Activated CD8-positive, alpha-beta T cell treated with anti-CD3 and anti-CD28 coated beads for 36 hours (primary cell): Measurements from ENCODE around the gene FAM110D. TPM values are rescaled to one million over a fixed set of nuclear protein-coding genes. Genes with fewer than 3 reads are reported as not detected.

Experiments
- ATAC-seq: fragments of 200-7000 bp; cut with Tn5 transposase; one replicate; pipeline ENCODE4 v1.10.0; 2021; ENCODE audit warnings: mild to moderate bottlenecking, moderate library complexity
- CTCF ChIA-PET: fragments of 350-600 bp; sonication (Branson Sonifier 250); formaldehyde crosslinking; loops from one replicate; lab custom pipeline; 2021; ENCODE audit warnings: antibody characterized with exemption; lab: Charles Lee
- POLR2A ChIA-PET: fragments of 350-600 bp; sonication (Branson Sonifier 250); formaldehyde crosslinking; loops from one replicate; lab custom pipeline; 2021; ENCODE audit warnings: antibody characterized with exemption; lab: Charles Lee
- DNase-seq: peaks from one replicate; pipeline ENCODE4 v3.0.0-alpha.2; 2020
- H3K27ac Mint-ChIP-seq: one replicate; pipeline ENCODE4 v1.8.0; 2021; ENCODE audit warnings: mild to moderate bottlenecking, mixed read lengths
- H3K27me3 Mint-ChIP-seq: one replicate; pipeline ENCODE4 v1.8.0; 2021; ENCODE audit warnings: mixed read lengths
- H3K36me3 Mint-ChIP-seq: one replicate; pipeline ENCODE4 v1.8.0; 2021; ENCODE audit warnings: low read depth, mixed read lengths
- H3K4me1 Mint-ChIP-seq: one replicate; pipeline ENCODE4 v1.8.0; 2021; ENCODE audit warnings: low read depth, mixed read lengths
- H3K4me3 Mint-ChIP-seq: one replicate; pipeline ENCODE4 v1.8.0; 2021; ENCODE audit warnings: mild to moderate bottlenecking, moderate library complexity, mixed read lengths
- H3K9me3 Mint-ChIP-seq: one replicate; pipeline ENCODE4 v1.8.0; 2021; ENCODE audit warnings: mixed read lengths
- intact Hi-C: fragments of 100-400 bp; cut with micrococcal nuclease; formaldehyde crosslinking; loops from one replicate; pipeline ENCODE4 v1.10.0; 2022
- total RNA-seq, 2 experiments: library from RNA; stranded (reverse); gene quantifications; one replicate each; pipeline ENCODE4 v1.2.3, GENCODE V29; 2021
- TF ChIP-seq, protein P1 (sequence below): fragments of 200-600 bp; IDR thresholded peaks from one replicate; pipeline ENCODE4 v1.8.0; 2022; ENCODE audit warnings: antibody characterized with exemption, mild to moderate bottlenecking

The FAM110D gene
- total RNA-seq, 2 experiments from 2014 or later: not detected

- Mint-ChIP-seq H3K9me3 (no peaks in the 10 kb centered on the region), H3K27me3 (peaks cover 32% of the 10 kb centered on the region), H3K36me3 (no peaks in the 10 kb centered on the region), H3K27ac (no peak overlapping the region), H3K4me3 (no peak overlapping the region), H3K4me1 (peaks cover 7% of the 10 kb centered on the region)
- DNase-seq (no peak), ATAC-seq (no peak)
- ChIA-PET POLR2A (interaction anchor here (1.4 to 2.0 kb wide), 2 partner anchors 12 to 35 kb away, joined by 4 read pairs; partner anchors contain the start of gene ZNF593), CTCF (interaction anchor here (0.8 to 3.1 kb wide), 2 partner anchors 11 to 13 kb away, joined by 3 to 25 read pairs; partner anchors contain the start of gene ZNF593)
- TF ChIP-seq, protein P1, sequence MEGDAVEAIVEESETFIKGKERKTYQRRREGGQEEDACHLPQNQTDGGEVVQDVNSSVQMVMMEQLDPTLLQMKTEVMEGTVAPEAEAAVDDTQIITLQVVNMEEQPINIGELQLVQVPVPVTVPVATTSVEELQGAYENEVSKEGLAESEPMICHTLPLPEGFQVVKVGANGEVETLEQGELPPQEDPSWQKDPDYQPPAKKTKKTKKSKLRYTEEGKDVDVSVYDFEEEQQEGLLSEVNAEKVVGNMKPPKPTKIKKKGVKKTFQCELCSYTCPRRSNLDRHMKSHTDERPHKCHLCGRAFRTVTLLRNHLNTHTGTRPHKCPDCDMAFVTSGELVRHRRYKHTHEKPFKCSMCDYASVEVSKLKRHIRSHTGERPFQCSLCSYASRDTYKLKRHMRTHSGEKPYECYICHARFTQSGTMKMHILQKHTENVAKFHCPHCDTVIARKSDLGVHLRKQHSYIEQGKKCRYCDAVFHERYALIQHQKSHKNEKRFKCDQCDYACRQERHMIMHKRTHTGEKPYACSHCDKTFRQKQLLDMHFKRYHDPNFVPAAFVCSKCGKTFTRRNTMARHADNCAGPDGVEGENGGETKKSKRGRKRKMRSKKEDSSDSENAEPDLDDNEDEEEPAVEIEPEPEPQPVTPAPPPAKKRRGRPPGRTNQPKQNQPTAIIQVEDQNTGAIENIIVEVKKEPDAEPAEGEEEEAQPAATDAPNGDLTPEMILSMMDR: no peak
- intact Hi-C loops: no loop called here
These were observed 490 bp upstream of the FAM110D start for GRCh38 chr1:26158271-26158907.

GRCh38 chr1:26159743-26160039 lies 812 bp downstream of the FAM110D start:
- Mint-ChIP-seq H3K4me1 (peaks cover 8% of the 10 kb centered on the region), H3K9me3 (no peaks in the 10 kb centered on the region), H3K36me3 (no peaks in the 10 kb centered on the region), H3K27me3 (peaks cover 37% of the 10 kb centered on the region), H3K27ac (no peak overlapping the region), H3K4me3 (no peak overlapping the region)
- intact Hi-C loops: loop anchor here (5.0 kb wide), 1 partner anchor 73 kb away; the partner anchor contains the start of gene CEP85
- DNase-seq (no peak), ATAC-seq (no peak)
- TF ChIP-seq, protein P1: no peak
- CTCF ChIA-PET: no interaction called here
- POLR2A ChIA-PET: no interaction called here

DNA sequence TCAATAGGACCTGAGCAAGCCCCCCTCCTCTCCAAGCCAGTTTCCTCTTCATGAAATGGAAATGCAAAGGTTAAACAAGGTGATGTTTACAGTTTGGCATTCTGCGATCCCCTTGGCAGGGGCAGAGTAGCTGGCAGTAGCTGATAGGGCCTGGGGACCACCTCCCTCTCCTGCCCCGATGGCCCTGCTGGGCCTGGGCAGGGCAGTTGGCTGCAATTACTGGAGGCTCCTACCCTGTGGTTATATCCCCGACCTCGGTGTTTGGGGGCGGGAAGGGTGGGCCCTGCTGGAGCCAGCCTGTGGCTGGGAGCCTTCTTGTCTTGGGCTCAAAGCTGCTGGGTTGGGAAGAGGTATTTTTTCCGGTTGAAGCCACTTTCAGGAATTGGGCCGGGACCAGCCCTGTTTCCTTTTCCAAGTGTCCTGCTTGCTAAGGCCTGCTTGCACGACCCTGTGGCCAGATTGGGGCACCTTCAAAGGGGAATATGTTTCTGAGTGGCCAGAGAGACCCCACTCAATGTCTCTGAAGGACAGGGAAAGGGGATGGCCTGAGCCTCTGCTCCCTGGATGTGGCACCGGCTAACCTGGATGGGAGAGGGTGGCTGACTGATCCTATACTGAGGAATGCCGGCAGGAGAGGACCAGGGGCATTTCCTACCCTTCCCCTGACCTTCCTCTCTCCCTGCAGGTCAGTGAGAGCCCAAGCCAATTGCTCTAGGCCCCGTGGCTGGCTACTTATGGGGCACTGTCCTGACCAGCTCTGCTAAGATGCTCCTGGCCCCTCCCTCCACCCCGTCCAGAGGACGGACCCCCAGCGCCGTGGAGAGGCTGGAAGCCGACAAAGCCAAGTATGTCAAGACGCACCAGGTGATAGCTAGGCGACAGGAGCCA lies 1.9 kb downstream of the FAM110D start:
- Mint-ChIP-seq H3K4me1 (peaks cover 10% of the 10 kb centered on the region), H3K27me3 (peaks cover 31% of the 10 kb centered on the region), H3K4me3 (no peak overlapping the region), H3K36me3 (no peaks in the 10 kb centered on the region), H3K27ac (no peak overlapping the region), H3K9me3 (no peaks in the 10 kb centered on the region)
- intact Hi-C loops: loop anchor here (5.0 kb wide), 1 partner anchor 72 kb away; the partner anchor contains the start of gene CEP85
- TF ChIP-seq, protein P1: no peak
- DNase-seq (no peak), ATAC-seq (no peak)
- CTCF ChIA-PET: interaction anchor here (0.7 to 1.6 kb wide), 4 partner anchors 9 to 257 kb away, joined by 3 to 6 read pairs (median 4); partner anchors contain the start of genes CEP85 and ZNF593
- POLR2A ChIA-PET: no interaction called here

DNA sequence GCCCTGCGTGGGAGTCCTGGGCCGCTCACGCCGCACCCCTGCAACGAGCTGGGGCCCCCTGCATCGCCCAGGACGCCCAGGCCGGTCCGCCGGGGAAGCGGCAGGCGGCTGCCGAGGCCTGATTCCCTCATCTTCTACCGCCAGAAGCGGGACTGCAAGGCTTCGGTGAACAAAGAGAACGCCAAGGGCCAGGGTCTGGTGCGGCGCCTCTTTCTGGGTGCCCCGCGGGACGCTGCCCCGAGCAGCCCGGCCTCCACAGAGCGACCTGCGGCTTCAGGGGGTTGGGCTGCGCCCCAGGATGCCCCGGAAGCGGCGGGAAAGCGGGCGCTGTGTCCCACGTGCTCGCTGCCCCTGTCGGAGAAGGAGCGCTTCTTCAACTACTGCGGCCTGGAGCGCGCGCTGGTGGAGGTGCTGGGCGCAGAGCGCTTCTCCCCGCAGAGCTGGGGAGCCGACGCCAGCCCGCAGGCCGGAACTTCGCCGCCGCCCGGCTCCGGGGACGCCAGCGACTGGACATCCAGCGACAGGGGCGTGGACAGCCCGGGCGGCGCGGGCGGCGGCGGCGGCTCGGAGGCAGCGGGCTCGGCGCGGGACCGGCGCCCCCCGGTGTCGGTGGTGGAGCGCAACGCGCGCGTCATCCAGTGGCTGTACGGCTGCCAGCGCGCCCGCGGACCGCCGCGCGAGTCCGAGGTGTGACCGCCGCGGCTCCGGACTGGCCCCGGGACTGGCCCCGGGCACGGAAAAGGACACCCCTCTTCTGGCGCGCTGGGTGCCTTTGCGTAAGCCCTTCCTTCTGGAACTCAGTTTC lies 2.7 kb downstream of the FAM110D start:
- intact Hi-C loops: loop anchor here (5.0 kb wide), 1 partner anchor 71 kb away; the partner anchor contains the start of gene CEP85
- Mint-ChIP-seq H3K4me1 (peaks cover 10% of the 10 kb centered on the region), H3K27me3 (peaks cover 27% of the 10 kb centered on the region), H3K4me3 (peak overlapping the region; percentile 61), H3K36me3 (no peaks in the 10 kb centered on the region), H3K9me3 (no peaks in the 10 kb centered on the region), H3K27ac (no peak overlapping the region)
- ChIA-PET CTCF (interaction anchor here (0.7 to 1.6 kb wide), 7 partner anchors 8 to 256 kb away, joined by 3 to 6 read pairs (median 3); partner anchors contain the start of genes CEP85 and ZNF593), POLR2A (no interaction called here)
- ATAC-seq: peak; percentile 60
- TF ChIP-seq, protein P1: no peak
- DNase-seq: peak; percentile 56
